ENCODE measurements around the gene RGL2.
A peak's percentile ranks its signal among the peaks of the same experiment; 100 is the strongest.
"Not testable (repeated sequence)": the region's sequence is repeated elsewhere in the genome, so short reads cannot be mapped to it uniquely, and the experiment has no call there.

The RGL2 gene, protein sequence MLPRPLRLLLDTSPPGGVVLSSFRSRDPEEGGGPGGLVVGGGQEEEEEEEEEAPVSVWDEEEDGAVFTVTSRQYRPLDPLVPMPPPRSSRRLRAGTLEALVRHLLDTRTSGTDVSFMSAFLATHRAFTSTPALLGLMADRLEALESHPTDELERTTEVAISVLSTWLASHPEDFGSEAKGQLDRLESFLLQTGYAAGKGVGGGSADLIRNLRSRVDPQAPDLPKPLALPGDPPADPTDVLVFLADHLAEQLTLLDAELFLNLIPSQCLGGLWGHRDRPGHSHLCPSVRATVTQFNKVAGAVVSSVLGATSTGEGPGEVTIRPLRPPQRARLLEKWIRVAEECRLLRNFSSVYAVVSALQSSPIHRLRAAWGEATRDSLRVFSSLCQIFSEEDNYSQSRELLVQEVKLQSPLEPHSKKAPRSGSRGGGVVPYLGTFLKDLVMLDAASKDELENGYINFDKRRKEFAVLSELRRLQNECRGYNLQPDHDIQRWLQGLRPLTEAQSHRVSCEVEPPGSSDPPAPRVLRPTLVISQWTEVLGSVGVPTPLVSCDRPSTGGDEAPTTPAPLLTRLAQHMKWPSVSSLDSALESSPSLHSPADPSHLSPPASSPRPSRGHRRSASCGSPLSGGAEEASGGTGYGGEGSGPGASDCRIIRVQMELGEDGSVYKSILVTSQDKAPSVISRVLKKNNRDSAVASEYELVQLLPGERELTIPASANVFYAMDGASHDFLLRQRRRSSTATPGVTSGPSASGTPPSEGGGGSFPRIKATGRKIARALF

DNA sequence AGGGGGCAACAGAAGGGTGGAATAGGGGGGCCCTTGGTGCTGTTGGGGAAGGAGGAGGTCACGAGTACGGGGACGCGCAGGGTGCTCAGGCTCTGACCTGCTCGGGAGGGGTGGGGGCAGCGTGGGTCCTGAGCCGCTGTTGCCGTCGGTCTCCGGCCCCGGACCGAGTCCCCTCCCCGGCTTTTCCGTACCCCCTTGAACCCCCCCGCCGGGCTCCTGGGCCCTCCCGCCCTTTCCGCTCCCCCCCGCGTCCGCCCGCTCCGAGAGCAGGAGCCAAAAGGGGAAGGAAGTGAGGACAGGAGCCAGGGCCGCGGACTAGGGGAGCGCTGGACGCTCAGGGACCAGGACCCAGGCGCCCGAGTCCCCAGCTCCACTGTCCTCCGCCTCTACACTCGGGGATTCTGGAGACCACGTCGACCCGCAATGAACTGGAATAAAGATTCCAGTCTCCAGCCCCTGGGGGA, at the start of gene RGL2:
TSS of gene RGL2 (minus strand) at position 170 of the 464 bp plus-strand sequence. CDS start 332 bp downstream, outside the sequence.
- DNase-seq, result no peak

DNA sequence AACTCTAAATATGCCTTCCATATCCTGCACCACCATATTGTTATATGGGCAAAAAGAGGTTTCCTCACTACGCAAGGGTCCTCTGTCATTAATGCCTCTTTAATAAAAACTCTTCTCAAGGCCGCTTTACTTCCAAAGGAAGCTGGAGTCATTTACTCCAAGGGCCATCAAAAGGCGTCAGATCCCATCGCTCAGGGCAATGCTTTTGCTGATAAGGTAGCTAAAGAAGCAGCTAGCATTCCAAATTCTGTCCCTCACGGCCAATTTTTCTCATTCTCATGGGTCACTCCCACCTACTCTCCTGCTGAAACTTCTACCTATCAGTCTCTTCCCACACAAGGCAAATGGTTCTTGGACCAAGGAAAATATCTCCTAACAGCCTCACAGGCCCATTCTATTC, 49.1 kb upstream of the RGL2 start:
- no peak for DNase-seq

DNA sequence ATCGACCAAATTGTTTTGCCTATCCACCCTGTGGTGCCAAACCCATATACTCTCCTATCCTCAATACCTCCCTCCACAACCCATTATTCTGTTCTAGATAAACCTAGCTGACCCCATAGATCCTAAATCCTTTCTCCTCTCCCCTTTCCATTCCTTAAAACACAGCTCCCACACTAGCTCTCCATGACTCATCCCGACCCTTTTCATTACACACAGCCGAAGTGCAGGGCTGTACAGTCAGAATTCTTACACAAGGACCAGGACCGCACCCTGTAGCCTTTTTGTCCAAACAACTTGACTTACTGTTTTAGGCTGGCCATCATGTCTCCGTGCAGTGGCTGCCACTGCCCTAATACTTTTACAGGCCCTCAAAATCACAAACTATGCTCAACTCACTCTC, 48.2 kb upstream of the RGL2 start:
- not testable (repeated sequence) for DNase-seq

DNA sequence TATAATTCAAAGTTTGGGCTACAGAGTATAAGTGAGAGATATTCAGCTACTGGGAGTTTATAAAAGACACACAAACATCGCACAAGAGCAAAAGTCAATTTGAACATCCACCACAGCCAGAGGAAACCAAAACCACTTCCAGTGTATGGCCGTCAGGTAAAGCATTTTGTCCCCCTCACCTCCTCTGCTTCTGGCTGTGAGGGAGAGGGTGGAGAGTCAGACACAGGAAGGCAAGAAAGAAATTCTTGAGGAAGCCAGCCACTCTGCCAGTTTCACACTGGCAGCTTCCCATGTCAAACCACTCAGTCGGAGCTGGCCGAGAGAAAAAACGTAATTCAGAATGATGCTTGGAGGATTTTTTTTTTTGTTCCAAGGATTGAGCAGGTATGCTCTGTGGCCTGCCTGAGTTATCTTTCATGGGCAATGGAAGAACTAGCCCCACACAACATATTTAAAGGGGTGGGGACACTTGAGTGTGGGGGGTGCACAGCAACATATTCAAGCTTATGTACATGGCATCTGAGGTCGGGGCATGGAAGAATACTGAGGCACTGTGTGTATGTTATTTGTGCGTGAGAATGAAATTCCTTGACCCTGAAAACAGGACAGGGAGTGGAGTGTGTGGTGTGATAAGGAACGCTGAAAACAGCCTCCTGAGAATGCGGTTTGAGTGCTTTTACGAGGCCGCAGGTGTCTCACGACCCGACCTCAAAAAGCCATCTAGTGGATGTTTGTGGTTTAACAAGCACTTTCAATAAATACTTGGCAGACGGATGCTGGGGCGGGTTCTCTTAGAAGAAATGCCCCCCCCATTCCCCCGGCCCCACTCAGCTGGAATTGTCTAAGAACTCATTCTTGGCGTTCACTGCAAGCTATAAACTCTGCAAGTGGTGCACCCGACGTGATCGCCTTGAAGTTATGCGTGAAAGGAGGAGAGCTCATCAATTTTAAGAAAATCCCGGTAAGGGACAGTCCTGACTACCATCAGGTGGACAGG, 46.3 kb upstream of the RGL2 start:
- peak; percentile 82 for DNase-seq

DNA sequence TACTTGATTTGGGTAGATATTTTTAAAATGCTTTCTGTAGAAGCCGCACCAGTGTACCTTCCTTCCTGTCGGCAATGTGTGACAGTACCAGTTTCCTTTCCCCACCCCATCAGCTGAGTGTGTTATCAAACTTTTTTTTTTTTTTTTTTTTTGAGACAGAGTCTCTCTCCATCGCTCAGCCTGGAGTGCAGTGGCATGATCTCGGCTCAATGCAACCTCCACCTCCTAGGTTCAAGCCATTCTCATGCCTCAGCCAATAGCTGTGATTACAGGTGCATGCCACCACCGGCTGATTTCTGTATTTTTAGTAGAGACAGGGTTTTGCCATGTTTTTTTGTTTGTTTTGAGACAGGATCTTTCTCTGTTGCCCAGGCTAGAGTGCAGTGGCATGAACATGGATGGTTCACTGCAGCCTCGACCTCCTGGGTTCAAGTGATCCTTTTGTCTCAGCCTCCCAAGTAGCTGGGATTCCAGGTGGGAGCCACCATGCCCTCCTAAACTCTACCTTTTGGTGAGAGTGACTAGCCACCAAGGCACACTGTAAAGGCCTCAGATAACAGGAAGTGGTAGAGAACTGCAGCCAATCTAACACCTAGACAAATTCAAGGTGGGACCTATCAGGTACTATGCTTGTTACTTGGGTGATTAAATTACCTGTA, 45.3 kb upstream of the RGL2 start:
- no peak for DNase-seq

DNA sequence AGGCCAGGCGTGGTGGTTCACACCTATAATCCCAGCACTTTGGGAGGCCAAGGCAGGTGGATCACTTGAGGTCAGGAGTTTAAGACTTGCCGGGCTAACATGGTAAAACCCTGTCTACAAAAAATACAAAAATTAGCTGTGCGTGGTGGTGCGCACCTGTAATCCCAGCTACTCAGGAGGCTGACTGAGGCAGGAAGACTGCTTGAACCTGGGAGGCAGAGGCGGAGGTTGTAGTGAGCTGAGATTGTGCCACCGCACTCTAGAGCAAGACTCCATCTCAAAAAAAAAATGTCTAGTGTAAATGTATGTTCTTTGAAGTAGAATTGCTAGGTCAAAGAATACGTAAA, 44.8 kb upstream of the RGL2 start:
- not testable (repeated sequence) for DNase-seq

DNA sequence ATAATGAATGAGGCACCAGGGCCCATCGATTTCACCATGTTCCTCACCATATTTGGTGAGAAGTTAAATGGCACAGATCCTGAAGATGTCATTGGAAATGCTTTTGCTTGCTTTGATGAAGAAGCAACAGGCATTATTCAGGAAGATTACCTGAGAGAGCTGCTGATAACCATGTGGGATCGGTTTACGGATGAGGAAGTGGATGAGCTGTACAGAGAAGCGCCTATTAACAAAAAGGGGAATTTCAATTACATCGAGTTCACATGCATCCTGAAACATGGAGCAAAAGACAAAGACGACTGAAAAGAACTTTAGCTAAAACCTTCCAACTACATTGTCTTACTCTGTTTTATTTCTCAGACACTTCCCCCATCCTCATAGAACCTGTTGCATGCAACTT, 40.5 kb upstream of the RGL2 start:
- DNase-seq, result no peak

DNA sequence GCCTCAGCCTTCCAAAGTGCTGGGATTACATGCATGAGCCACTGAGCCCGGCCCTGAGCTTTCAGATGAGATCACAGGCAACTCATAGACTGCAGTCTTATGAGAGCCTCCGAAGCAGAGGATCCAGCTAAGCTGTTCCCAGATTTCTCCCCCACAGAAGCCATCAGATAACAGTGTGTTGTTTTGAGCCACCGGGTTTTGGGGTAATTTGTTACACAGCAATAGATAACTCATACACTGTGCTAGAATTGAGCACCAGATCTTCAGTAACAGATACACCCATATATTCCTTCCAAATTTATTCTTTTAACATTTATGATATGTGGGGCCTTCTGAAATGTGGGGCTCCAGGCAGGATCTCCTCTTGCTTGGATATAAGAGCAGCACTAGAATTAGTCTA, 37.8 kb upstream of the RGL2 start:
- DNase-seq, result no peak

DNA sequence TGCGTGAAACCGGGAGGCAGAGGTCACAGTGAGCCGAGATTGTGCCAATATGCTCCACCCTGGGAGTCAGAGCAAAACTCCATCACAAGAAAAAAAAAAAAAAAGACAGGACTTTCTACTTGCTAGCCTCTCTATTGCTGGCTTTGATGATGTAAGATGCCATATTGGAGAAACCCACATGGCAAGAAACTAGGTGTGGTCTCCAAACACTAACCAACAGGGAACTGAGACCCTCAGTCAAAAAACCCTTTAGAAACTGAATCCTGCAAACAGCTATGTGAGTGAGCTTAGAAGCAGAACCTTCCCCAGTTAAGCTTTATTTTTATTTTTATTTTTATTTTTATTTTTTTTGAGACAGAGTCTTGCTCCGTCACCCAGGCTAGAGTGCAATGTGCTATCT, 37.2 kb upstream of the RGL2 start:
- DNase-seq, result no peak

DNA sequence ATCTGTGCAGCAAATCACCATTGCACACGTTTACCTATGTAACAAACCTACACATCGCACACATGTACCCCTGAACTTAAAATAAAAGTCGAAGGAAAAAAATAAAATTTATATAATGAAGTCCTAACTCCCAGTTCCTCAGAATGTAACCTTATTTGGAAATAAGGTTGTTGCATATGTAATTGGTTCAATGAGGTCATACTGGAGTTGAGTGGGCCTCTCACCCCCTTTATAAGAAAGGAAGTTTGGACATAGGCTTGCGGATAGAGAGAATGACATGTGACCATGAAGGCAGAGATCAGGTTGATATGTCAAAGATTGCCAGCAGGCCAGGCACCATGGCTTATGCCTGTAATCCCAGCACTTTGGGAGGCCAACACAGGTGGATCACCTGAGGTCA, 34.9 kb upstream of the RGL2 start:
- no peak for DNase-seq

DNA sequence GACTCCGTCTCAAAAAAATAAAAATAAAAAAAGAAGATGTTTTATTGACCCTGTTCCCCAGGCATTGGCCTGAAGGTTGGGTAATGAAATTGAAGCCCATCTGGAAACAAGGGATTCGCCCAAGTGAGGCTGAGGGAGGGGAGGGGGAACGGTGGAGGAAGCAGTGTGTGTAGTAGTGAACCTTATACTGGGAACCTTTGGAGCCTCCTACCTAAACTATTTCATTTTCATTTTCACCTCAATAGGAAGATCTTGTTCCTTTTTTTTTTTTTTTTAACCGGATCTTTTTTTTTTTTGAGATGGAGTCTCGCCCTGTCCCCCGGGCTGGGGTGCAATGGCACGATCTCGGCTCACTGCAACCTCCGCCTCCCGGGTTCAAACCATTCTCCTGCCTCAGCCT, 32.0 kb upstream of the RGL2 start:
- DNase-seq, result no peak

DNA sequence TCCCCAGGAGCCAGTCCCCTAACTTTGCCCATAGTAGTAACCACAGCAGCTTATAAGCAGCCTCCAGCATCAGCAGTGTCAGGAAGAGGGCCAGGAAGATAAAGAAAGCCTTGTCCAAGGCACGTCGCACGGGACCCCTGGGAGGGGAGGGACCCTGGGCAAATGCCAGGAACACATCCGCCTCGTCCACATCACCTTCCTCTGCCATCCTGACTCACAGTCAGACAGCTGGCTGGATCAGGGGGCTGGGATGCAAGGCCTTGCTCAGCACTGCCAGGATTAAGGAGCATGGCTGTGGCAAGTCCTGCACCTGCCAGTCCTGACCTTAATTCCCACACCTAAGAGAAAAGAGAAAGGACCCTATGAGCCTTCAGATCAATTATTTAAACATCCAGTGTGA, 30.3 kb upstream of the RGL2 start:
- no peak for DNase-seq

DNA sequence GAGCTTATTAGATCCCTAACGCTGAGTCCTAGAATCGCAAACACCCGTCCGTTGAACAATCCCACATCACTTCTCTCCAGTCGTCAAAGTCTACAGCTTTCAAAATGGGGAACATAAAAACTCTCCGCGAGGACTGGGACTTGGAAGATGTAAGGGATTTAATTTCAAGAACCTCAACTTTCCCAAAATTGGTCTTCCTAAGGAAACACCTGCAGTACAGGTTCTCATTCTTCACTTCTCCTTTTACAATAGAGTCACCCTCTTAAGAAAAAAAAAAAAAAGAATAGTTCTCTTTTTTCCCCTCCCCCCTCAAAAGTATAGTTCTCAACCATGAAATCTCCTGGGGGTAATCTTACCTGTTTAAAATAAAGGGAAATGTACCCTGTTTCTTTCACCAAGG, 25.4 kb upstream of the RGL2 start:
- DNase-seq, result no peak

DNA sequence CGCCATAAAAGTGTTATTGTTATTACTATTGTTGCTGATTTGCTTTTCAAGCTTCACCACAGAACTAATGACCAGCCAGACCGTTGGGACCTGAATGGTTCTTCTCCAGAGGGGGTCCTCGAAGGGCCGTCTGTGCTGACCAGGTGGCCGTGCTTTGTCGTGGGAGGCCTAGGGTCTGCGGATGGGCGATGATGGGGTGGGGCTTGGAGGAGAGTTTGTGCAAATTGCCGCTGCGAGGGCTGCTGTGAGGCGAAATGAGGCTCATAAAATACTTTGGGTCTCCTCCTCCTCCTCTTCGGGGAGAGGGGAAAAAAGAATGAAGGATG, 24.8 kb upstream of the RGL2 start:
- no peak for DNase-seq

DNA sequence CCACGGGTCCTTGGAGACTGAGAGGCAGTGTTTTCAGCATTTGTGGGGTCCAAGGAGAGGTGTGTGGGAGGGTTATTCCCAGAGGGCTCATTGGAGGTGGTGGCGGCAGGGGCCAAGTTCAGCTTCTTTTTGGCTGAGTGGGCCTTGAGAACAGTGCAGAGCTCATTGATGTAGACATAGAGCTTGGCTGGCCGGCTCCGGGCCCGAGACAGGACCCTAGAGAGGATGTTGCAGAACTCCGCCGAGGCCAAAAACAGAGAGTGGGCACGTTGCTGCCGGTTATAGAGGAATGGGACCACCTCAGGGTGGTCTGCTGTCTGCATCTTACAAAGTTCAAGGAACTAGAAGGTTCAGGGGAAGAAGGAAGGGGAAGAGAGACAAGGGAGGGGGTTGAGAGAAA, 22.5 kb upstream of the RGL2 start:
- no peak for DNase-seq

DNA sequence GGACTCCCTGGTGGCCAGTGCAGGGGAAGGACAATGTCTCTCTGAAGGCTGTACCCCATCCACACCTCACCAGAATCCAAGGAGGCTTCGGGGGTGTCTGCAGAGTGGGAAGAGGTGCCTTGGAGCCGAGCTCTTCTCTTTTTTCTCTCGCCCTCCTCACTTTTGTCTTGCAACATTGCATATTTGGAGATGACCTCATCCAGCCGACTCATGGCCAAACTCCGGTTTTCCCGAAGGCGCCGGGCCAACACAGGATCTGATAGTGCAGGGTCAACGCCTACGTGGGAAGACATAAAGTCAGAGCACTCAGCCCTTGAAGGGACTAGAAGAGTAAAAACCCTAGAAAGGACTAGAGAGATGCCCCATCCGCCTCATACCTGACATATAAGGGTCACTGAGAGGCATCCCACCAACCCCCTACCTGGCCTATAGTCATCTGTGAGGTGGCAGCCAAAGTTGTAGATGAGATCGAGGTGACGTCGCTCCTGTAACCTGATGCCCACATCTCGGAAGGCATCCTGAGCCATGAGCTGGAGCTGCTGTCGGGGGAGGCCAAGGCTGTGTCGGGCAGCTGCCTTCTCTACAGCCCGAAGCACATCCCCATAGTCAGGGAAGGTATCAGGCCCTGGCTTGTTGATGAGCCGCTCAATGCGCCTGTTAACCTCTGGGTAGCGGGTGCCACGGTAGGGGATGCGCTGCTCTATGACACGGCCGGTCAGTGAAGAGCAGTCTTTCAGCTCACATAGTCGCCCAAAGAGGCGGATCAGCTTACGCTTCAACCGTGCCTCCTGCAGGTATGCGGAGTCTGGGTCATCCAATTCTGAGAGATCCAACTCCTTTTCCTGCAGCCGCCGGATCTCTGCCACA, 21.8 kb upstream of the RGL2 start:
- no peak for DNase-seq

DNA sequence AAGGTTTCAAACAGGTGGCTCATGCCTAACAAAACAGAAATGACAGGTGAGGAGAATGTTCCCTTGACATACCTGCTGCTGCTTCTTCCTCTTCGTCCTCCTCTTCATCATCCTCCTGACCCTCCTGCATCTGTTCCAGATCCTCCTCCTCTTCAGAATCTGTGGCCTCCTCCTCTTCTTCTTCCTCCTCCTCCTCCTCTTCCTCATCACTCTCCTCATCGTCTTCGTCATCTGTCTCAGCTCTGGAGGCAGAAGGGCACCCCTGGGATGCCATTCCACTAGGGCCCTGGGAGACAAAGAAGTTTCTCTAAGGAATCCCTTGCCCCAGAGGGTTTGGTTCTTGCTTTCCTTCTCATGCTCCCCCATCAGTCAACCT, 21.2 kb upstream of the RGL2 start:
- no peak for DNase-seq

DNA sequence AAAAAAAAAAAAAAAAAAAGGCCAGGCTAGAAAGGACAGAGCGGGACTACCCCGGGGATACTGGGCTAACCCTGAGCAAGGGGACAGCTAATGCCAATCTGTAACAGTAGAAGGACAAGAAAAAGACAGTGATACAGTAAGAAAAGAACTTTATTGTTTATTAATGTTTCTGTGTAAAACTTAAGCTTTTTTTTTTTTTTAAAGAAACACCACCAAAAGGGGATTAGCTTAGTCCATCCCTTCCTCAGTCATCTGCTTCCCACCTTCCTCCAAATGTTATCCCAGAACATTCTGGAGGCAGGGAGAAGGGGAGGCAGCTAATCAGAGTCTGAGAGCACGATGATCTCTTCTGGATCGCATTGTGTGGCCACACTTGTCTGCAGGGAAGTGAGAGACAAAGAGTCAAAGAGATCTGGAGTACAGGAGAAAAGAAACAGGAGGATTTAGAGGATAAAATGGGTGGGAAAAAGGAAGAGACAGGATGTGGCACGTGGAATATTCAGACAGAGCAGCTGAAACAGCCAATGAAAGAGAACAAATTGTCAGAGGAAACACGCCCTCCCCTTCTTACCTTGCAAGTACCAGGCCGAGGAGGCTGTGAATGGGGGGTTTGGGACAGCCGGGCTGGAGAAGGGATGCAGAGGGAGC, 19.8 kb upstream of the RGL2 start:
- DNase-seq, result no peak

DNA sequence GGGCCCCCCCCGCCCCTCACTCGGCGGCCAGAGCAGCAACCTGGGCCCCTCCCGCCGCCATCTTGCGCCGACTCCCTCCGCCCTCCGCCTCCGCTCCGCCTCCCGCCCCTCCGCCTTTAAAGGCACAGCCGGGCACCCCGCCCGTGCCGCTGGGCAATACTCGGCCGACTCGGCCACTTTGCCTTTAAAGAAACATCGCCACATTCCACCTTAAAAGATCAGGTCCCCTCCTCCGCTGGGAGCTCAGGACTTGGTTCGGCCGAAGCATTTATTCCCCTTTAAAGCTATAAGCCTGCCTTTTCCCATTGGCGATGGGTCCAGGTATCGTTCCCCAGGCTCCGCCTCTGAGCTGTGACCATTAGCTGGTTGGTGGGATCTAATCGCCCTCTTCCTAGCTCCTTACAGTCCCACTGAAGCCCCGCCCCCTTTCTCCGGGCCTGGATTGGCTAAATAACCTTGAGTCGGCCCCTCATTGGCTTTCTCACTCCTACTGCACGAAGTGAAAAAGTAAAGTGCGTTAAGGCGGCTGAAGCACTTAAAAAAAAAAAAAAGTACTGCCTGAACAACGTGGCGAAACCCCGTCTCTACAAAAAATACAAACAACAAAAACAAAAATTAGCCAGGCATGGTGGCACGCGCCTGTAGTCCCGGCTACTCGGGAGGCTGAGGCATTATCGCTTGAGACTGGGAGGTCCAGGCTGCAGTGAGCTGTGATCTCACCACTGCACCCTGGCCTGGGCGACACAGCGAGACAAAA, 19.1 kb upstream of the RGL2 start, which contains the start of gene ZBTB22:
TSS of gene ZBTB22 (minus strand) at position 76 of the 757 bp plus-strand sequence. CDS start 828 bp downstream, outside the sequence.
- DNase-seq, result peak; percentile 98

DNA sequence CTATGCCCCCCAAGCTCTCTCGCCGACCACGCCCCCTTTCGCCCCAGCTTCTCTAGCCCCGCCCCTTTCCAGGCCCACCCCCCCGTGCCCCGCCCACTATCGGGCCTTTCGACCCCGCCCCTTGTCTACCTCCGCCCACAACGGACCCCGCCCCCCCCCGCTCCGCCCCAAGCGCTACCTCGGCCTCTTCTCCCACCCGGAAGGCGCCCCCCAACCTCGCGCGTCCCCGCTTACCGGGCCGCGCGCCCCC, 18.6 kb upstream of the RGL2 start:
- no peak for DNase-seq
